ENCODE measurements around the gene C10orf88. TPM values are rescaled to one million over a fixed set of nuclear protein-coding genes. Genes with fewer than 3 reads are reported as not detected.
A peak's percentile ranks its signal among the peaks of the same experiment; 100 is the strongest.

C10orf88 gene
- total RNA-seq, 5 donors from 2014 or later (not counting 1 experiment from before 2014, with no cell fraction given), result 7.1 to 13.2 (median 11.5) TPM

- H3K27ac Mint-ChIP-seq, result peak overlapping the region in 1 of 2 donors; percentile 28
- H3K4me1 Mint-ChIP-seq, result peaks cover 36 to 45% (median 36%) of the 10 kb centered on the region in 3 donors
- peak overlapping the region; percentile 83 to 91 (median 88) for H3K4me3 Mint-ChIP-seq
- peaks cover 0 to 4% of the 10 kb centered on the region in 2 experiments for H3K27me3 ChIP-seq (replicated peaks in 1 of 2; ENCODE audit: control insufficient read depth in 2 of 2, extremely low read depth in 1 of 2, insufficient read depth in 2 of 2, low read length in 1 of 2)
- H3K9me3 Mint-ChIP-seq, result peaks cover 0 to 8% (median 4%) of the 10 kb centered on the region in 3 donors
- peaks cover 3 to 18% of the 10 kb centered on the region in 2 experiments for H3K4me1 ChIP-seq (ENCODE audit: control insufficient read depth in 1 of 2, extremely low read depth in 1 of 2, insufficient read depth in 2 of 2, low read length in 2 of 2)
- DNase-seq, result no peak
- peaks cover 14% of the 10 kb centered on the region for H3K36me3 Mint-ChIP-seq
- 91% methylated on average over 10 of the region's 13 CpGs for WGBS (ENCODE audit: insufficient coverage)
- ChIA-PET CTCF (interaction anchor here in 1 of 2 donors (1.6 kb wide), 1 partner anchor 25 kb away, joined by 5 read pairs; the partner anchor contains the start of gene PSTK), POLR2A (interaction anchor here in 1 of 2 donors (0.9 kb wide), 1 partner anchor 26 kb away, joined by 3 read pairs; no protein-coding TSS in a partner anchor)
- H3K27me3 Mint-ChIP-seq, result no peaks in the 10 kb centered on the region
- no peaks in the 10 kb centered on the region for H3K36me3 ChIP-seq (ENCODE audit: control insufficient read depth in 2 of 2, extremely low read depth in 1 of 2, insufficient read depth in 1 of 2, low read length in 1 of 2)
- no peaks in the 10 kb centered on the region for H3K9me3 ChIP-seq
- peak overlapping the region; percentile 40 for H3K27ac ChIP-seq (ENCODE audit: low read length)
- peak overlapping the region; percentile 15 to 89 for H3K4me3 ChIP-seq (ENCODE audit: control insufficient read depth in 1 of 2, extremely low read depth in 1 of 2, low read length in 1 of 2)
- no peak for ATAC-seq (replicated peaks in 1 of 4)
Observed at GRCh38 chr10:122954731-122955050, 664 bp upstream of the C10orf88 start.

GRCh38 chr10:122949296-122949695, 4.7 kb downstream of the C10orf88 start:
- H3K9me3 ChIP-seq, result no peaks in the 10 kb centered on the region
- H3K27ac Mint-ChIP-seq, result no peak overlapping the region
- ATAC-seq (replicated peaks in 1 of 4) (no peak), DNase-seq (no peak)
- CTCF ChIA-PET, result no interaction called here
- H3K27ac ChIP-seq (ENCODE audit: low read length), result no peak overlapping the region
- H3K4me3 ChIP-seq (ENCODE audit: control insufficient read depth in 1 of 2, extremely low read depth in 1 of 2, low read length in 1 of 2), result no peak overlapping the region
- peaks cover 41% of the 10 kb centered on the region for H3K36me3 Mint-ChIP-seq
- no CpG with 5 or more reads among the region's 3 CpGs for WGBS (ENCODE audit: insufficient coverage)
- peaks cover 0 to 4% (median 3%) of the 10 kb centered on the region in 3 donors for H3K9me3 Mint-ChIP-seq
- H3K4me1 ChIP-seq (ENCODE audit: control insufficient read depth in 1 of 2, extremely low read depth in 1 of 2, insufficient read depth in 2 of 2, low read length in 2 of 2), result peaks cover 3 to 12% of the 10 kb centered on the region in 2 experiments
- POLR2A ChIA-PET, result no interaction called here
- no peaks in the 10 kb centered on the region for H3K27me3 Mint-ChIP-seq
- H3K4me1 Mint-ChIP-seq, result peaks cover 30 to 32% (median 31%) of the 10 kb centered on the region in 3 donors
- no peak overlapping the region for H3K4me3 Mint-ChIP-seq
- no peaks in the 10 kb centered on the region for H3K27me3 ChIP-seq (replicated peaks in 1 of 2; ENCODE audit: control insufficient read depth in 2 of 2, extremely low read depth in 1 of 2, insufficient read depth in 2 of 2, low read length in 1 of 2)
- H3K36me3 ChIP-seq (ENCODE audit: control insufficient read depth in 2 of 2, extremely low read depth in 1 of 2, insufficient read depth in 1 of 2, low read length in 1 of 2), result peaks cover 0 to 18% of the 10 kb centered on the region in 2 donors

- no peaks in the 10 kb centered on the region for H3K4me1 ChIP-seq (ENCODE audit: control insufficient read depth in 1 of 2, extremely low read depth in 1 of 2, insufficient read depth in 2 of 2, low read length in 2 of 2)
- peaks cover 0 to 18% of the 10 kb centered on the region in 2 donors for H3K36me3 ChIP-seq (ENCODE audit: control insufficient read depth in 2 of 2, extremely low read depth in 1 of 2, insufficient read depth in 1 of 2, low read length in 1 of 2)
- H3K27me3 ChIP-seq (replicated peaks in 1 of 2; ENCODE audit: control insufficient read depth in 2 of 2, extremely low read depth in 1 of 2, insufficient read depth in 2 of 2, low read length in 1 of 2), result no peaks in the 10 kb centered on the region
- no peak overlapping the region for H3K4me3 ChIP-seq (ENCODE audit: control insufficient read depth in 1 of 2, extremely low read depth in 1 of 2, low read length in 1 of 2)
- ChIA-PET POLR2A (no interaction called here), CTCF (no interaction called here)
- DNase-seq (no peak), ATAC-seq (replicated peaks in 1 of 4) (no peak)
- Mint-ChIP-seq H3K4me3 (no peak overlapping the region), H3K27ac (no peak overlapping the region), H3K36me3 (peaks cover 45% of the 10 kb centered on the region), H3K4me1 (peaks cover 3 to 7% (median 5%) of the 10 kb centered on the region in 3 donors), H3K27me3 (no peaks in the 10 kb centered on the region), H3K9me3 (no peaks in the 10 kb centered on the region)
- no peak overlapping the region for H3K27ac ChIP-seq (ENCODE audit: low read length)
- no CpG with 5 or more reads among the region's 1 CpG for WGBS (ENCODE audit: insufficient coverage)
- no peaks in the 10 kb centered on the region for H3K9me3 ChIP-seq
Observed at GRCh38 chr10:122939856-122940543, 14.0 kb downstream of the C10orf88 start.

GRCh38 chr10:122939133-122939855, 14.7 kb downstream of the C10orf88 start:
- Mint-ChIP-seq H3K9me3 (no peaks in the 10 kb centered on the region), H3K27ac (no peak overlapping the region), H3K27me3 (no peaks in the 10 kb centered on the region), H3K36me3 (peaks cover 49% of the 10 kb centered on the region), H3K4me3 (no peak overlapping the region), H3K4me1 (peaks cover 3 to 8% (median 7%) of the 10 kb centered on the region in 3 donors)
- Histone ChIP-seq H3K27ac (ENCODE audit: low read length) (no peak overlapping the region), H3K4me3 (ENCODE audit: control insufficient read depth in 1 of 2, extremely low read depth in 1 of 2, low read length in 1 of 2) (no peak overlapping the region), H3K9me3 (no peaks in the 10 kb centered on the region), H3K27me3 (replicated peaks in 1 of 2; ENCODE audit: control insufficient read depth in 2 of 2, extremely low read depth in 1 of 2, insufficient read depth in 2 of 2, low read length in 1 of 2) (no peaks in the 10 kb centered on the region), H3K36me3 (ENCODE audit: control insufficient read depth in 2 of 2, extremely low read depth in 1 of 2, insufficient read depth in 1 of 2, low read length in 1 of 2) (peaks cover 0 to 18% of the 10 kb centered on the region in 2 donors), H3K4me1 (ENCODE audit: control insufficient read depth in 1 of 2, extremely low read depth in 1 of 2, insufficient read depth in 2 of 2, low read length in 2 of 2) (no peaks in the 10 kb centered on the region)
- CTCF ChIA-PET, result no interaction called here
- ATAC-seq (replicated peaks in 1 of 4) (no peak), DNase-seq (no peak)
- WGBS (ENCODE audit: insufficient coverage), result no CpG with 5 or more reads among the region's 1 CpG
- POLR2A ChIA-PET, result no interaction called here

GRCh38 chr10:122931088-122931906, 22.7 kb downstream of the C10orf88 start:
- POLR2A ChIA-PET, result no interaction called here
- no peak overlapping the region for H3K27ac Mint-ChIP-seq

GRCh38 chr10:122930140-122930539, 23.9 kb downstream of the C10orf88 start:
- Mint-ChIP-seq H3K36me3 (peaks cover 10% of the 10 kb centered on the region), H3K9me3 (no peaks in the 10 kb centered on the region), H3K4me1 (peaks cover 0 to 4% (median 0%) of the 10 kb centered on the region in 3 donors), H3K4me3 (no peak overlapping the region), H3K27ac (no peak overlapping the region), H3K27me3 (no peaks in the 10 kb centered on the region)
- Histone ChIP-seq H3K4me1 (ENCODE audit: control insufficient read depth in 1 of 2, extremely low read depth in 1 of 2, insufficient read depth in 2 of 2, low read length in 2 of 2) (no peaks in the 10 kb centered on the region), H3K27me3 (replicated peaks in 1 of 2; ENCODE audit: control insufficient read depth in 2 of 2, extremely low read depth in 1 of 2, insufficient read depth in 2 of 2, low read length in 1 of 2) (no peaks in the 10 kb centered on the region), H3K4me3 (ENCODE audit: control insufficient read depth in 1 of 2, extremely low read depth in 1 of 2, low read length in 1 of 2) (no peak overlapping the region), H3K36me3 (ENCODE audit: control insufficient read depth in 2 of 2, extremely low read depth in 1 of 2, insufficient read depth in 1 of 2, low read length in 1 of 2) (no peaks in the 10 kb centered on the region), H3K27ac (ENCODE audit: low read length) (no peak overlapping the region), H3K9me3 (no peaks in the 10 kb centered on the region)
- no peak for DNase-seq
- no peak for ATAC-seq (replicated peaks in 1 of 4)
- CTCF ChIA-PET, result no interaction called here
- POLR2A ChIA-PET, result no interaction called here
- WGBS (ENCODE audit: insufficient coverage), result no CpG with 5 or more reads among the region's 1 CpG

More at GRCh38 chr10:122931088-122931906, 22.7 kb downstream of the C10orf88 start:
- no peaks in the 10 kb centered on the region for H3K27me3 ChIP-seq (replicated peaks in 1 of 2; ENCODE audit: control insufficient read depth in 2 of 2, extremely low read depth in 1 of 2, insufficient read depth in 2 of 2, low read length in 1 of 2)
- no peak overlapping the region for H3K27ac ChIP-seq (ENCODE audit: low read length)
- CTCF ChIA-PET, result no interaction called here
- no peaks in the 10 kb centered on the region for H3K9me3 ChIP-seq
- no peak for ATAC-seq (replicated peaks in 1 of 4)
- Mint-ChIP-seq H3K9me3 (no peaks in the 10 kb centered on the region), H3K36me3 (peaks cover 15% of the 10 kb centered on the region), H3K4me1 (peaks cover 0 to 4% (median 0%) of the 10 kb centered on the region in 3 donors), H3K27me3 (no peaks in the 10 kb centered on the region), H3K4me3 (no peak overlapping the region)
- H3K4me1 ChIP-seq (ENCODE audit: control insufficient read depth in 1 of 2, extremely low read depth in 1 of 2, insufficient read depth in 2 of 2, low read length in 2 of 2), result no peaks in the 10 kb centered on the region
- H3K36me3 ChIP-seq (ENCODE audit: control insufficient read depth in 2 of 2, extremely low read depth in 1 of 2, insufficient read depth in 1 of 2, low read length in 1 of 2), result no peaks in the 10 kb centered on the region
- WGBS (ENCODE audit: insufficient coverage), result 89% methylated on average over 3 of the region's 6 CpGs
- no peak overlapping the region for H3K4me3 ChIP-seq (ENCODE audit: control insufficient read depth in 1 of 2, extremely low read depth in 1 of 2, low read length in 1 of 2)
- DNase-seq, result no peak

Data from T-cell (primary cell).